SU-DHL-6 (cell line): ENCODE results near the gene STX18.

Experiments
- CTCF ChIP-seq: fragments of 200-600 bp; sonication (generic); IDR thresholded peaks from one replicate; pipeline ENCODE4 v1.5.1; 2017; ENCODE audit warnings: antibody characterized with exemption, mild to moderate bottlenecking, low read length, moderate library complexity; ENCODE audit not compliant: insufficient read depth, poor library complexity, severe bottlenecking
- EZH2phosphoT487 ChIP-seq: fragments of 200-600 bp; sonication (generic), shearing (Covaris generic); conservative IDR thresholded peaks from 2 replicates; pipeline ENCODE4 v1.6.1; 2018; ENCODE audit warnings: mild to moderate bottlenecking, antibody characterized with exemption, low read length, moderate library complexity, mixed read lengths

GRCh38 chr4:4424499-4425115 is 117.2 kb downstream of the STX18 start:
- TF ChIP-seq CTCF (no peak), EZH2phosphoT487 (no peak)
